Mucosa of descending colon (tissue), 3 donors: Measurements from ENCODE around the gene RDM1. TPM values are rescaled to one million over a fixed set of nuclear protein-coding genes. Genes with fewer than 3 reads are reported as not detected.
A peak's percentile ranks its signal among the peaks of the same experiment; 100 is the strongest.

Experiments used
- ATAC-seq: fragments of 200-7000 bp; cut with Tn5 transposase; one replicate; pipeline ENCODE4 v1.9.1; 2020; ENCODE audit warnings: mild to moderate bottlenecking, moderate library complexity
- DNase-seq, 3 donors: peaks; one replicate each; pipeline ENCODE4 v3.0.0-alpha.2; 2020
- H3K36me3 ChIP-seq: fragments of 200-600 bp; one replicate; pipeline ENCODE4 v1.8.0; 2021; ENCODE audit warnings: low read depth, mild to moderate bottlenecking
- H3K4me1 ChIP-seq: fragments of 200-600 bp; one replicate; pipeline ENCODE4 v1.8.0; 2021; ENCODE audit warnings: low read depth, mild to moderate bottlenecking
- H3K4me3 ChIP-seq: fragments of 200-600 bp; one replicate; pipeline ENCODE4 v1.8.0; 2021; ENCODE audit warnings: mild to moderate bottlenecking
- H3K9me3 ChIP-seq: fragments of 200-600 bp; one replicate; pipeline ENCODE4 v1.8.0; 2021; ENCODE audit warnings: mild to moderate bottlenecking
- intact Hi-C, 2 donors: fragments of 100-400 bp; cut with DNase I in 1 of 2; cut with micrococcal nuclease in 1 of 2; formaldehyde crosslinking; loops; one replicate each; pipeline versions ENCODE4 v1.11.0 to v1.11.1; 2022; cut with DNase I, micrococcal nuclease
- long read RNA-seq, 2 donors: library from polyadenylated mRNA; unstranded; transcript quantifications; one replicate each; pipeline ENCODE4 v2.0.0, GENCODE V29; 2019 to 2021
- total RNA-seq, 3 donors: library from RNA; stranded (reverse); fragmentation: NEBNext Ultra II Directional in 2 of 3; extraction: Animal tissue kit (Norgen Biotek cat#: 25700) in 2 of 3; gene quantifications; one replicate each; pipeline versions ENCODE4 v1.2.1 to v1.2.4, GENCODE V29; 2021 to 2023
- TF ChIP-seq, protein P1 (sequence below): fragments of 200-600 bp; IDR thresholded peaks from one replicate; pipeline ENCODE4 v1.8.0; 2022; ENCODE audit warnings: antibody characterized with exemption, mild to moderate bottlenecking
- donor health status: DM: no; HTN: no; CAD: no; lungs with moderate emphysema.
- donor health status: DM: no; HTN: no; CAD: no.
- donor health status: DM: no; HTN: yes; CAD: no.

RDM1 gene, protein sequence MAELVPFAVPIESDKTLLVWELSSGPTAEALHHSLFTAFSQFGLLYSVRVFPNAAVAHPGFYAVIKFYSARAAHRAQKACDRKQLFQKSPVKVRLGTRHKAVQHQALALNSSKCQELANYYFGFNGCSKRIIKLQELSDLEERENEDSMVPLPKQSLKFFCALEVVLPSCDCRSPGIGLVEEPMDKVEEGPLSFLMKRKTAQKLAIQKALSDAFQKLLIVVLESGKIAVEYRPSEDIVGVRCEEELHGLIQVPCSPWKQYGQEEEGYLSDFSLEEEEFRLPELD
- total RNA-seq, result 1 to 10 TPM in 2 of 3 donors, not detected in 1; 1.3 to 3.1 TPM
- long read RNA-seq, donor 1, result 0 reads
- long read RNA-seq, donor 2, partial matches to known transcripts, result 0 of 1 reads
- long read RNA-seq, donor 2, other reads (novel, unspliced or antisense), result 0 of 1 reads

DNA sequence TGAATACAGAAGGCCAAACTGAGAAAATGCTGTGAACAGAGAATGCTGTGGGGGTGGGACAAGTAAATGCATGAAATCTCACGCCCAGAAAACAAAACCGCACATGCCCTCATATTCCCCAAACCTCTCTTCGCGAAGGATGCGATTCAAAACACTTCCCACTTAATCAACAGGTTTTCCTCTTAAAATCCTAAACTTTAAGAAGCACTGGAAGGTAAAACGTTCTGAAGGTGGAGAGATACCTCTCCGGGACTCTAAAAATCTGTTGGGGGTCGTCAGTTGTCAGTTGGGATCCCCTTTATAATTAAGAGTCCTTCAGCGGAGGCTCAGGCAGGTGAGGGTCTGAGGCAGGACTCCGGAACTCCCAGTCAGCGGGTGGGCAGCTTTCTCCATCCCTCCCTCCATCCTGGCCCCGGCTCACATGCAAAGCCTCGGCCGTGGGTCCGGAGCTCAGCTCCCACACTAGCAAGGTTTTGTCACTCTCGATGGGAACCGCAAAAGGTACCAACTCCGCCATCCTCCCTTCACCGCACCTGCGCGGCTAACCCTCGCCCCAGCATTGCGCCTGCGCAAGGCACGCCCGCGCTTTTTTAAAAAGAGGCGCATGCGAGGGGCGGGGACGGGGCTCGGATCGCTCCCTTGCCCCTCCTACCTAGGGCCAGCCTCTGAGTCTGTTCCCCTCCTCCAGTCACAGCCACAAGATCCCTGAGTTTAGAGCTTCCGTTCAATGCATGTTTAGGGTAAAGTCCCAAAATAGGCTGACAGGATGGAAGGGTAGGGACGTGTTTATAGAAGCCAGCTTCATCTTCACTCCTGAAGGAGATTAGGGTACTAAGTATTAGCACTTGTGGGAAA is at the start of gene RDM1:
RDM1 (minus strand) TSS at position 563 of the 855 bp plus-strand sequence; CDS start at position 517, 46 bp downstream.
- DNase-seq (peak; percentile 73 to 87 (median 84)), ATAC-seq (peak; percentile 98)
- peaks cover 6% of the 10 kb centered on the region for H3K4me1 ChIP-seq
- TF ChIP-seq, protein P1, sequence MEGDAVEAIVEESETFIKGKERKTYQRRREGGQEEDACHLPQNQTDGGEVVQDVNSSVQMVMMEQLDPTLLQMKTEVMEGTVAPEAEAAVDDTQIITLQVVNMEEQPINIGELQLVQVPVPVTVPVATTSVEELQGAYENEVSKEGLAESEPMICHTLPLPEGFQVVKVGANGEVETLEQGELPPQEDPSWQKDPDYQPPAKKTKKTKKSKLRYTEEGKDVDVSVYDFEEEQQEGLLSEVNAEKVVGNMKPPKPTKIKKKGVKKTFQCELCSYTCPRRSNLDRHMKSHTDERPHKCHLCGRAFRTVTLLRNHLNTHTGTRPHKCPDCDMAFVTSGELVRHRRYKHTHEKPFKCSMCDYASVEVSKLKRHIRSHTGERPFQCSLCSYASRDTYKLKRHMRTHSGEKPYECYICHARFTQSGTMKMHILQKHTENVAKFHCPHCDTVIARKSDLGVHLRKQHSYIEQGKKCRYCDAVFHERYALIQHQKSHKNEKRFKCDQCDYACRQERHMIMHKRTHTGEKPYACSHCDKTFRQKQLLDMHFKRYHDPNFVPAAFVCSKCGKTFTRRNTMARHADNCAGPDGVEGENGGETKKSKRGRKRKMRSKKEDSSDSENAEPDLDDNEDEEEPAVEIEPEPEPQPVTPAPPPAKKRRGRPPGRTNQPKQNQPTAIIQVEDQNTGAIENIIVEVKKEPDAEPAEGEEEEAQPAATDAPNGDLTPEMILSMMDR, result no peak
- intact Hi-C loops, result no loop called here
- no peaks in the 10 kb centered on the region for H3K9me3 ChIP-seq
- H3K36me3 ChIP-seq, result no peaks in the 10 kb centered on the region
- no peak within 1 kb of the TSS for H3K4me3 ChIP-seq

DNA sequence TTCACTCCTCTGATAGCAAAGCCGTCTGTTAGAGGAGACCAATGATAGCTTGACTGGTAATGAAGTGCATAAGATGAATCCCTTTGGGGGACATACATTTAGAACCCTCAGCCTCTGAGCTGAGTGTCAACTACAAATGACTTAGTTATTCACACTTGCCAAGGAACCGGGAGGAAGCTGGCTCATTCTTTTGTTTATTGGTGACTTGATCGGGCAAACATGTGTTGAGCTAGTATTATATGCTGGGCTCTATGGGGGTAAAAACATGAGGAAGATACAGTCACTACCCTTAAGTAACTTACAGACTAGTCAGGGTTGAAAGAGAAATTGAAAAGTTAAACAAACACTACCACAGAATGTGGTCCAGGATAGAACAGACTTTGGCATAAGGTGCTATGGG is 47.8 kb upstream of the RDM1 start:
- ATAC-seq (no peak), DNase-seq (no peak)
- TF ChIP-seq, protein P1, result no peak
- H3K4me3 ChIP-seq, result no peak overlapping the region
- H3K4me1 ChIP-seq, result peaks cover 11% of the 10 kb centered on the region
- intact Hi-C loops, result loop anchor here in 1 of 2 donors (10.0 kb wide), 2 partner anchors 96 to 166 kb away; no protein-coding TSS in a partner anchor
- no peaks in the 10 kb centered on the region for H3K9me3 ChIP-seq
- H3K36me3 ChIP-seq, result no peaks in the 10 kb centered on the region

DNA sequence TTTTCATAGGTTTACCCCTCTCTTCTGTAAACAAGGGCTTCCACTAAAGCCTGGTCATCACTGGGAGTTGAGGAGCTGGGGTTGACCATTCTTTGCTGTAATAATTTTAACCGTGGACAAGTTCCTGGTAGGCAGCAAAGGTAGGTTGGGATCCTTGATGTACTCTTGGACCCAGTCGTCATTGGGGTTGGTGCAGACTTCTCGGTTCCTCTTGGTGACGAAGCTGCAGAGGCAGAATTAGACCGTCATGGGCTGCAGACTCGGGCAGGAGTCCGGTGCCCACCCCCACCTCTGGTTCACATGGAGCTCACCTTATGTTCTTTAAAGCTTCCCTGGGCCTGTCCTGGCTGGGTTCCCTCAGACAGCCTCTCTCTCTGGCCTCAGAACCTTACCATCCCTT is 46.9 kb upstream of the RDM1 start:
- no peak for DNase-seq
- no peak for ATAC-seq
- intact Hi-C loops, result loop anchor here in 1 of 2 donors (10.0 kb wide), 2 partner anchors 97 to 167 kb away; no protein-coding TSS in a partner anchor
- Histone ChIP-seq H3K4me1 (peaks cover 17% of the 10 kb centered on the region), H3K9me3 (no peaks in the 10 kb centered on the region), H3K36me3 (no peaks in the 10 kb centered on the region), H3K4me3 (no peak overlapping the region)
- TF ChIP-seq, protein P1, result no peak

DNA sequence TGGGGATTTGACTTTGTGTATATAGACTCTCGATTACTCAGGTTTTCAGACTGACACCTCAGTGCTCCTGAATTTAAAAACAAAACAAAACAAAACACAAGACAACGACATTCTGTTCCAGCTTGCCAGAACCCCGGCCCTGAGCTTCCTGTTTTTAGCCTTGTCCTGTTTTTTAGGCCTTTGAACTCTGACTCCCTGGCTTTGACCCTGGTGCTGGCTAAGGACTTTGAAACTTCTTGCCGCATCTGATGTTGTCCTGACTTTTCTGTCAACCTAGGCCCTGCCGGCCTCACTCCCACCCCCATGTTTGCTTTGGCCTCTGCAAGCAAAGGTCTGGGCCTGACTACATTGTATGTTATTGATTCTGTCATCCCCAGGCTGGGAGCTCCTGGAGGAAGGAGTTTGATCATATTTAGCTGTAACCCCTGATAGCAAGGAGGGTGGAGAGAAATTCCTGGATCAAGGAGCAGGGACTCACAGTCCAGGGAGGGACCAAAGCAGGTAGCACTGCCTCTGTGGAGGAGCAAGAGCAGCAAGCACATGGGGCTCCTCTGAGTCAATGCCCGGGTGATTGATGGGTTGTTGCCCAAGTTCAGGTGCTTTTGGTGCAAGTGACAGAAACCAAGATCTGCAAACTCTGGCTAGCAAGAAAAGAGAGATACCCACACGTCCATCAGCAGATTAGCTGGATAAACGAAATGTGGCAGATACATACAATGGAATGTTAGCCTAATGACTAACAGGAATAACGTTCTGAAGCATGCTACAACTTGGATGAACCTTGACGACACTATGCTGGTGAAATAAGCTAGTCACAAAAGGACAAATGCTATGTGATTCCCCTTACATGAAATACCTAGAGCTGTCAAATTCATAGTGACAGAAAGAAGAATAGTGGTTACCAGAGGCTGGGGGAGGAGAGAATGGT is 43.0 kb upstream of the RDM1 start:
- intact Hi-C loops, result loop anchor here in 1 of 2 donors (10.0 kb wide), 2 partner anchors 101 to 171 kb away; no protein-coding TSS in a partner anchor
- Histone ChIP-seq H3K36me3 (no peaks in the 10 kb centered on the region), H3K9me3 (no peaks in the 10 kb centered on the region), H3K4me1 (peaks cover 14% of the 10 kb centered on the region), H3K4me3 (no peak overlapping the region)
- ATAC-seq (peak; percentile 16), DNase-seq (peak in 1 of 3 donors; percentile 22)
- TF ChIP-seq, protein P1, result no peak

DNA sequence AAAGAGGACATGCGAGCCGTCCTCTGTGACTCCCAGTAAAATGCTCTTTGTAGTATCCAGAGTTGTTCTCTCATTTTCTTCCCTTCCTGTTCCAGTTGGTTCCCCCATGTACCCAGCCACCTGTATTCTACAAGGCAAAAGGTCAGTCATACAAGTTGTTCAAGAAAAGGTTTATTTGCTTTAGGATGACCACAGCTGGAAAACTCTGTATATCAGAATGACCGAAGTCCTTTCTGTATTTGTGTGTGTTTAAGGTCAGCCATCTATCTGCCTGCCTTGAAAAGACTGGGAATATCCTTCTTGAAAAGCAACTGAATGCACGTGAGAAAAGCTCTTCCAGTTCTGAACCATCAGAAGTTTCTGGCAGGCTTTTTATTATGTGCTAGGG is 42.4 kb upstream of the RDM1 start:
- DNase-seq (no peak), ATAC-seq (peak; percentile 37)
- intact Hi-C loops, result loop anchor here in 1 of 2 donors (10.0 kb wide), 2 partner anchors 102 to 172 kb away; no protein-coding TSS in a partner anchor
- Histone ChIP-seq H3K9me3 (no peaks in the 10 kb centered on the region), H3K4me3 (no peak overlapping the region), H3K36me3 (no peaks in the 10 kb centered on the region), H3K4me1 (peaks cover 14% of the 10 kb centered on the region)
- TF ChIP-seq, protein P1, result no peak
